Common myeloid progenitor, CD34-positive (primary cell): ENCODE results near the gene SRXN1.
A peak's percentile ranks its signal among the peaks of the same experiment; 100 is the strongest.

Experiments used
- CTCF ChIA-PET: fragments of 350-600 bp; sonication (Branson Sonifier 250); formaldehyde crosslinking; loops from one replicate; lab custom pipeline; 2021; ENCODE audit warnings: antibody characterized with exemption; lab: Charles Lee
- POLR2A ChIA-PET: fragments of 350-600 bp; sonication (Branson Sonifier 250); formaldehyde crosslinking; loops from one replicate; lab custom pipeline; 2021; ENCODE audit warnings: antibody characterized with exemption; lab: Charles Lee
- DNase-seq, 3 donors: peaks; one replicate each; pipeline versions ENCODE4 v3.0.0 to v3.0.0-alpha.2; 2013
- H3K27ac ChIP-seq, 2 experiments: 1 replicate in 1 of 2; 2 replicates in 1 of 2; pipeline ENCODE4 v1.7.0; 2013; ENCODE audit warnings: inconsistent platforms in 2 of 2, low read length in 2 of 2, mild to moderate bottlenecking in 2 of 2, low read depth in 1 of 2, moderate library complexity in 1 of 2; ENCODE audit not compliant: severe bottlenecking in 2 of 2, insufficient read depth in 1 of 2, poor library complexity in 1 of 2
- H3K27me3 ChIP-seq, 5 experiments: replicated peaks in 2 of 5; 1 replicate in 3 of 5; 2 replicates in 2 of 5; pipeline versions ENCODE4 v1.6.1 to v1.7.0; 2013; ENCODE audit warnings: low read length in 4 of 5, mild to moderate bottlenecking in 2 of 5, moderate library complexity in 2 of 5, inconsistent platforms in 1 of 5; ENCODE audit not compliant: insufficient read depth in 5 of 5, control insufficient read depth in 4 of 5
- H3K36me3 ChIP-seq, 4 experiments: 1 replicate in 2 of 4; 2 replicates in 2 of 4; pipeline versions ENCODE4 v1.6.1 to v1.7.0; 2013; ENCODE audit warnings: low read length in 3 of 4, control low read depth in 1 of 4, mild to moderate bottlenecking in 1 of 4; ENCODE audit not compliant: control insufficient read depth in 4 of 4, insufficient read depth in 4 of 4
- H3K4me1 ChIP-seq, 4 experiments: 1 replicate in 3 of 4; 2 replicates in 1 of 4; pipeline versions ENCODE4 v1.6.1 to v1.7.1; 2013; ENCODE audit warnings: low read length in 3 of 4, mild to moderate bottlenecking in 3 of 4, control low read depth in 1 of 4, inconsistent platforms in 1 of 4, moderate library complexity in 1 of 4; ENCODE audit not compliant: control insufficient read depth in 4 of 4, insufficient read depth in 4 of 4; ENCODE audit errors: control extremely low read depth in 1 of 4
- H3K4me3 ChIP-seq, 7 experiments: 1 replicate in 4 of 7; 2 replicates in 3 of 7; pipeline versions ENCODE4 v1.5.1 to v1.7.0; 2013; ENCODE audit warnings: mild to moderate bottlenecking in 7 of 7, low read length in 6 of 7, moderate library complexity in 6 of 7, inconsistent platforms in 2 of 7, low read depth in 2 of 7, control low read depth in 1 of 7; ENCODE audit not compliant: insufficient read depth in 4 of 7, control insufficient read depth in 1 of 7; ENCODE audit errors: extremely low read depth in 1 of 7
- H3K9me3 ChIP-seq, 5 experiments: 1 replicate in 4 of 5; 2 replicates in 1 of 5; pipeline versions ENCODE4 v1.6.1 to v1.7.1; 2013; ENCODE audit warnings: low read length in 4 of 5, mild to moderate bottlenecking in 2 of 5, inconsistent platforms in 1 of 5, low read depth in 1 of 5, moderate library complexity in 1 of 5; ENCODE audit not compliant: control insufficient read depth in 4 of 5, insufficient read depth in 2 of 5; ENCODE audit errors: control extremely low read depth in 1 of 5
- WGBS: methylation state at CpG from one replicate; pipeline ENCODE4 v1.1.5; 2013; ENCODE audit not compliant: insufficient coverage; 5-methylcytosine and 5-hydroxymethylcytosine counted together

SRXN1 gene

GRCh38 chr20:676315-676937 lies 23.4 kb upstream of the SRXN1 start:
- peaks cover 8 to 82% (median 16%) of the 10 kb centered on the region in 5 experiments for H3K27me3 ChIP-seq
- peaks cover 2 to 49% (median 38%) of the 10 kb centered on the region in 4 experiments for H3K4me1 ChIP-seq
- DNase-seq = peak in 2 of 3 donors; percentile 44 to 55
- CTCF ChIA-PET = no interaction called here
- WGBS = 3% methylated on average over 12 of the region's 24 CpGs
- no peak overlapping the region for H3K27ac ChIP-seq
- peak overlapping the region in 4 of 7 experiments; percentile 19 to 57 (median 36) for H3K4me3 ChIP-seq
- H3K9me3 ChIP-seq = no peaks in the 10 kb centered on the region
- H3K36me3 ChIP-seq = no peaks in the 10 kb centered on the region
- POLR2A ChIA-PET = no interaction called here

- H3K4me3 ChIP-seq = peak within 1 kb of the TSS in 6 of 7 experiments; percentile 10 to 57 (median 36)
- H3K9me3 ChIP-seq = no peaks in the 10 kb centered on the region
- no peak within 1 kb of the TSS for H3K27ac ChIP-seq
- H3K36me3 ChIP-seq = no peaks in the 10 kb centered on the region
- WGBS = under 1% methylated on average over 61 of the region's 69 CpGs
- peaks cover 8 to 82% (median 16%) of the 10 kb centered on the region in 5 experiments for H3K27me3 ChIP-seq
- ChIA-PET CTCF (interaction anchor here (1.2 to 2.9 kb wide), 2 partner anchors 10 to 15 kb away, joined by 3 to 16 read pairs; no protein-coding TSS in a partner anchor), POLR2A (no interaction called here)
- DNase-seq = peak; percentile 69 to 85 (median 80)
- H3K4me1 ChIP-seq = peaks cover 2 to 55% (median 42%) of the 10 kb centered on the region in 4 experiments
Measured at GRCh38 chr20:675453-676314, 22.7 kb upstream of the SRXN1 start, which contains the start of gene SCRT2. TSS of gene SCRT2 (minus strand) at chr20:675802. CDS start at chr20:675601, 201 bp downstream.

- Histone ChIP-seq H3K4me1 (peaks cover 2 to 55% (median 42%) of the 10 kb centered on the region in 4 experiments), H3K4me3 (peak overlapping the region in 2 of 7 experiments; percentile 46 to 57), H3K27ac (no peak overlapping the region), H3K36me3 (no peaks in the 10 kb centered on the region), H3K27me3 (peaks cover 8 to 82% (median 16%) of the 10 kb centered on the region in 5 experiments), H3K9me3 (no peaks in the 10 kb centered on the region)
- DNase-seq = no peak
- ChIA-PET CTCF (interaction anchor here (1.2 to 2.9 kb wide), 2 partner anchors 10 to 14 kb away, joined by 3 to 16 read pairs; no protein-coding TSS in a partner anchor), POLR2A (no interaction called here)
- WGBS = 4% methylated on average over 16 of the region's 25 CpGs
Measured at GRCh38 chr20:675033-675452, 22.0 kb upstream of the SRXN1 start.

DNA sequence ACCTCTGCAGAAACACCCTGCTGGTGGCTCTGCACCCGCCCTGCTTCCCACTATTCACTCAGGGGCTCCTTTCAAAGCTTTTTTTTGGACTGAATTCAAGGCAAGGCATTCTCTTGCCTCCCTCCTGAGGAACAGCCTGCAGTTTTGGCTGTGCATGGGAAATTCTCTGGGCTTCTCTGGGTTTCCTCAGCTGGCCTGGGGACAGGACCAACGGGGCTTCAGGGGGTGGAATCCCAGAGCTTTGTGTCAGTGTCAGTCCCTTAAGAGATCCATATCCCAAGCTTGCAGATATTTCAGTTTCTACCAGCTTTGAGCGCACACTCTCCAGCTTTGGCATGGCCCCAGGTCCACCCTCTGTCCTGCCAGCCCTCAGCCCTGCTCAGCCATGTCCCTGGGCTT lies 20.6 kb upstream of the SRXN1 start:
- Histone ChIP-seq H3K4me1 (peaks cover 2 to 50% (median 42%) of the 10 kb centered on the region in 4 experiments), H3K9me3 (no peaks in the 10 kb centered on the region), H3K27me3 (peaks cover 5 to 70% (median 13%) of the 10 kb centered on the region in 5 experiments), H3K4me3 (no peak overlapping the region), H3K27ac (peak overlapping the region in 1 of 2 experiments; percentile 4), H3K36me3 (no peaks in the 10 kb centered on the region)
- no peak for DNase-seq
- 62% methylated on average over 3 of the region's 3 CpGs for WGBS
- ChIA-PET CTCF (interaction anchor here (0.8 to 2.9 kb wide), 5 partner anchors 8 to 111 kb away, joined by 3 to 16 read pairs (median 4); partner anchors contain the start of gene SLC52A3), POLR2A (no interaction called here)

DNA sequence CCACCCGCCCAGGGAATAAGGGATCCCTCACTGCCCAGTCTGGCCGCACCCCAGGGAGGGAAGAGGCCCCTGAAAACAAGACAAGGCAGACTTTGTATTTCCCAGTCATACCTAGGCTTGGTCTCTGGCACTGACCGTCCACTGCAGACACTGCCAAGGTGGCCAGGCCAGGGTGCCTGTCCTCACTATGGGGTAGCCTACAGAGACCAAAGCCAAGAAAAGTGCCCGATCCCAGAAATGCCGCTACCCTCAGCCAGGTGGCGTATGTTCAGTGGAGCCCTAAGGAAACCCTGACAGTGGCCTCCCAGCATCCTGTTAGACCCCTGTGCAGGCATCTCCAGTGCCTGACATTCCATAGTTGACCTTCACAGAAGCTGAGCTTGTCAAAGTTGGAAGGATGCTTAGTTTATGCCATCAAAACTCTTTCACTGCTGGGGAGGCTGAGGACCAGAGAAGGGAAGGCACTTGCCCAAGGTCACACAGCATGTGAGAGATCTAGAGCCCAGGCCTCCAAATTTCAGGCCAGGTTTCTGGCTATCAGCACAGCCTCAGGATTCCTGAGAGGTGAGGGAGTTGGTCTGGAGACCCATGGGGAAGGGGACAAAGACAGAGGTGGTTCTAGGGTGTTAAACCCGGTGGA lies 20.1 kb upstream of the SRXN1 start:
- ChIA-PET POLR2A (no interaction called here), CTCF (interaction anchor here (0.8 to 2.9 kb wide), 5 partner anchors 8 to 111 kb away, joined by 3 to 16 read pairs (median 4); partner anchors contain the start of gene SLC52A3)
- Histone ChIP-seq H3K4me1 (peaks cover 2 to 50% (median 42%) of the 10 kb centered on the region in 4 experiments), H3K27me3 (peaks cover 5 to 65% (median 13%) of the 10 kb centered on the region in 5 experiments), H3K27ac (no peak overlapping the region), H3K36me3 (no peaks in the 10 kb centered on the region), H3K9me3 (no peaks in the 10 kb centered on the region), H3K4me3 (no peak overlapping the region)
- WGBS = 28% methylated on average over 7 of the region's 7 CpGs
- no peak for DNase-seq

GRCh38 chr20:671252-672030 lies 18.4 kb upstream of the SRXN1 start:
- Histone ChIP-seq H3K27me3 (peaks cover 5 to 50% (median 13%) of the 10 kb centered on the region in 5 experiments), H3K4me3 (peak overlapping the region in 2 of 7 experiments; percentile 28 to 33), H3K27ac (peak overlapping the region in 1 of 2 experiments; percentile 49), H3K9me3 (no peaks in the 10 kb centered on the region), H3K36me3 (no peaks in the 10 kb centered on the region), H3K4me1 (peaks cover 2 to 43% (median 35%) of the 10 kb centered on the region in 4 experiments)
- WGBS = 28% methylated on average over 9 of the region's 9 CpGs
- DNase-seq = peak; percentile 34 to 90 (median 62)
- ChIA-PET CTCF (interaction anchor here (0.6 to 0.9 kb wide), 2 partner anchors 22 to 26 kb away, joined by 3 to 4 read pairs; no protein-coding TSS in a partner anchor), POLR2A (no interaction called here)
